ENCODE measurements around the gene SCARF1.

DNA sequence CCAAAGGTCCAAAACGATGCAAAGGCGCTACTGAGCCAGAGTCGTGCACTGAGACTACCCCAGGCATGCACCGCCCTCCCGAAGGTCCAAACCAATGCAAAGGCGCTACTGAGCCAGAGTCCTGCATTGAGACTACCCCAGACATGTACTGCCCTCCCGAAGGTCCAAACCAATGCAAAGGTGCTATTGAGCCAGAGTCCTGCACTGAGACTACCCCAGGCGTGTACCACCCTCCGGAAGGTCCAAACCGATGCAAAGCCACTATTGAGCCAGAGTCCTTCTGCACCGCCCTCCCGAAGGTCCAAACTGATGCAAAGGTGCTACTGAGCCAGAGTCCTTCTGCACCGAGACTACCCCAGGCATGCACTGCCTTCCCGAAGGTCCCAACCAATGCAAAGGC, 44.0 kb downstream of the SCARF1 start:
- TF ChIP-seq POLR2A (IDR thresholded peaks at IDR 0.05; ENCODE audit: low read length) (no peak), GATA1 (IDR thresholded peaks at IDR 0.05; ENCODE audit: low read depth, low read length) (no peak)
